ENCODE results near the gene VGLL3.
"Not testable (repeated sequence)": the region's sequence is repeated elsewhere in the genome, so short reads cannot be mapped to it uniquely, and the experiment has no call there.

The VGLL3 gene

DNA sequence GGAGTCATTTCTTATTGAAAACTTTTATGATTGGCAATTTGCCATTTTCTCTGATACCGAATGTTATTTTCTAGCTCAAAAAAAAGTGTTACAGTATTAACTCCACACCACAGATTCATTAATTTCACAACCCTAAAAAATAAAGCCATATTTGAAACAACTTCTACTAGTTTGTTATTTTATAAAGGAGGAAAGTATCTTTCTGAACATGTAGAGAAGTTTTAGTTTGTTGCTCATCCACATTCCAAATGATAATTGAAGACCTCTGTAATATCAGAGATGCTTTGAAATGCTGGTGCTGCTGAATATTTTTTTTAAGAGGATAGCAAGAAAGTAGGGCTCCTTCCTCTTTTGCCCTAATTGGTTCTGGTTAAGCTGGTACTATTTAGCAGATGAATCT is 1.9 kb downstream of the VGLL3 start:
- no peak for DNase-seq

DNA sequence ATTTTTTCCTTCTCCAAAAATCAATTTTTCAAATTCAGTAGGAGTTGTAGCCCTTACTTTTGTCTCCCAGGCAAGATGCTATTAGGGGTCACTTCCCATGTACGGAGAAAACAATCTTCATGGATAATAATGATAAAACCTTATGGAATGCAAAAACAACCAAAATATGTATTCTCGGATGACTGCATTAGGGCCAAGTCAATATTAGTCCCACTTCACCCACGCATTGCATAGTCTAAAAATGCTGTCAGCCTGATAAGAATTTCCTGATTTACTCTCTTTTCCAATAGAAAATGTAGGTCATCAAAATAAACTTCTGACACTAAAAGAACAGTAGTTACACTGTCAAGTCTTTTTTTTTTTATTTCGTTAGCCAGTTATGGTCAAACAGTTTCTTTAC is 2.7 kb downstream of the VGLL3 start:
- DNase-seq, result no peak

DNA sequence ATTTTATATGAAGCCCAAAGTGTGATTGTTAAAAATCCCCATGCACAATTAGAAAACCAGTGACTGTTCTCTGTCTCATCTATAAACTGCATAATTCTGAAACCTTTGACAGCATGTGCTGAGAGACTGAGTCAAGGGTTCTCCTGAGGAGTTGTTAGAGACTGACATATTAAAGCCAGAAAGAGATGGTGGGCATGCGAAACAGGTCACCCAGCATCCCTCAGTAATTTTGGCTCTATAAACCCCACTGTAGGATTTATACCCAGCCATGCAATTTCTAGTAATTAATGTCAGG is 3.6 kb downstream of the VGLL3 start:
- no peak for DNase-seq

- no peak for DNase-seq
Observed at GRCh38 chr3:86986671-86987420, 4.1 kb downstream of the VGLL3 start.

- no peak for DNase-seq
Observed at GRCh38 chr3:86985181-86985826, 5.6 kb downstream of the VGLL3 start.

- DNase-seq, result no peak
Observed at GRCh38 chr3:86984271-86984670, 6.7 kb downstream of the VGLL3 start.

GRCh38 chr3:86982883-86983282 is 8.1 kb downstream of the VGLL3 start:
- no peak for DNase-seq

DNA sequence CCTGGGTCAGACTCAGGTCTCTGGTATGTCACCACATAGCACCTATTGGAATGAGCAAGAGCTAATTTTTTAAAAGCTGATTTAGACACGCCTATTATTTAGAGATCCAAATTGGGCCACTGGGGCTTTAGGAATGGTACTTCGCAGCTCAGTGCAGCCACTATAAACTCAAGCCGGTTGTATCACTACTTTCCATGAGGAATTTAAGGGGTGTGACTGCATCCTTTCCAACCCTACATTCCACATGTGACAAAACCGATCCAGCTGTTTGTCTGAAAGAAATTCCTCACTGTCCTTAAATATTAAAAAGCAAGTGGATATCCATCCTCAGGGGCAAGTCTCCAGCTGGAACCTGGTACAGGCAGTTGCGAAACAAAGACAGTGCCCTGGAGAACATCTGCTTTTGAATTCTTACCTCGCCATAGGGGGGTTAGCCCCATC is 12.8 kb downstream of the VGLL3 start:
- no peak for DNase-seq

DNA sequence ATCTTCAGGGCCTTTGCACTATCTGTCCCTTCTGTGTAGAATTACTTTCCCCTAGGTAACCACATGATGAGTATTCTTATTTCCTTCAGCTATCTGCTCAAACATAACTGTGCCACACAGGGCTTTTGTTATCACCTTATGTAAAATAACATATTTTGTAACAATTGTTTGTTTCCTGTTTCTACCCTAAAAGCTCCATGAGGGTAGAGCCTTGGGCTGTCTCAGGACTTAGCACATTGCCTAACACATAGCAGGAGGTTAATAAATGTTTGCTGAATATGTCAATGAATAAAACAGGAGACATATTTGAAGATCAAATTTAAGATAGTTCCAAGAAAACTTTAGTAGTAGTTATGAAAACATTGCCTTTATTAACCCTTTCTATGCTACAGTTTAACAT is 14.7 kb downstream of the VGLL3 start:
- no peak for DNase-seq

DNA sequence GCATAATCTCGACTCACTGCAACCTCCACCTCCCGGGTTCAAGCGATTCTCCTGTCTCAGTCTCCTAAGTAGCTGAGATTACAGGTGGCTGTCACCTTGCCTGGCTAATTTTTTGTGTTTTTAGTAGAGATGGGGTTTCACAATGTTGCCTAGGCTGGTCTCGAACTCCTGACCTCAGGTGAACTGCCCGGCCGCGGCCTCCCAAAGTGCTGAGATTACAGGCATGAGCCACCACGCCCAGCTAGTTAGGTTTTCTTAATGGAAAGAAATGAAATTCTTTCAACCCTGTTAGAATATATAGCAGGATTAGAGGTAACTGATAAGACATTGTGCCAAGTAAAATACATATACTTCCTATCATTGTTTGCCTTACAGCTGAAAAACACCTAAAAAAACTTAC is 16.8 kb downstream of the VGLL3 start:
- DNase-seq, result not testable (repeated sequence)

GRCh38 chr3:86973440-86973839 is 17.5 kb downstream of the VGLL3 start:
- DNase-seq, result no peak

GRCh38 chr3:86969500-86970189 is 21.3 kb downstream of the VGLL3 start:
- peak; percentile 75 for DNase-seq

DNA sequence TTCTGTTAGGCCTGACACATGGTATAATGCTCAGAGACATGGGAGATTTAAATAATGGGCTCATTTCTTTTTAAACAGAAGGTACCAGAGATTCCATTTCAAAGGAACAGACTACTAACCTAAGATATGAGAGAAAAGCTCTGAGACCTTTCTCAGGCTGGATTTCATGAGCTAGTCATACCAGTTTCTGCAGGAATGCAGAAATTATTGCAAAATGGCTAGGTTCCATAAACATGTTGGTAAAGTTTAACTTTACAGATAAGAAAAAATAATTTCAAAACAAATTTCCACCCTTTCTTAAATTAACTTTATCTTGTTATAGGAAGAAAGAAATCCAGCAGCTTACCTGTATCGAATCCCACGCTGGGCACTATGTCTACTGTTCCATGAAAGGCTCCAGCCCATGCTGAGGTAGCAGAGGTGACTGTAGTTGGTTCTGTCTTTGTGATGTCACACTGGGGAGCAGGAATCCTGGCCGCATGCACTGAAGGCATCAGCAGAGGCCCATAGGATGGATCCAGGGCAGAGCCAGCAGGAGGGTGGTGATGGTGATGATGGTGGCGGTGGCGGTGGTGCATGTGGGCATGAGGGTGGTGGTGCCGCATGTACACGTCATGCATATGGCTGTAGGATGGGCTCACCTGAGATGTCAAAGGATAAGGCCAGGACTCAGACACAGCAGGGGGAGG is 22.6 kb downstream of the VGLL3 start:
- no peak for DNase-seq

DNA sequence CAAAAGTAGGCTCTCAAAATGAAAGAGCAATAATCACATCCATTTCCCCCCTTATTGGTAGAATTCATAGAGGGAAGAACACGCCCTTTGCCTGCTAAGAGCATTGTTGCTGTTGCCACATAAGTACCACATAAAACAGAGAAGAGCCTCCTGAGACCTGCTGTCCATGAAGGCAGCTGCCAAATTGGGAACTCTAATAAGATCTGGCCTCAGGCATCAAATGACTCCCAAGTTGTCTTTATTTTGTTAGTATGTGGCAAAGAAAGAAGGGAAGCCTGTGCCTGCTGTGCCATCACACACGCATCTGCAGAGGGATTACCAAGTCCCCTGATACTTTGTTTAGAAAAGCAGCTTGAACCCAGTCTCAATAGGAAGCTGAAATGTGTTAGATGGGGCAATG is 23.9 kb downstream of the VGLL3 start:
- no peak for DNase-seq

DNA sequence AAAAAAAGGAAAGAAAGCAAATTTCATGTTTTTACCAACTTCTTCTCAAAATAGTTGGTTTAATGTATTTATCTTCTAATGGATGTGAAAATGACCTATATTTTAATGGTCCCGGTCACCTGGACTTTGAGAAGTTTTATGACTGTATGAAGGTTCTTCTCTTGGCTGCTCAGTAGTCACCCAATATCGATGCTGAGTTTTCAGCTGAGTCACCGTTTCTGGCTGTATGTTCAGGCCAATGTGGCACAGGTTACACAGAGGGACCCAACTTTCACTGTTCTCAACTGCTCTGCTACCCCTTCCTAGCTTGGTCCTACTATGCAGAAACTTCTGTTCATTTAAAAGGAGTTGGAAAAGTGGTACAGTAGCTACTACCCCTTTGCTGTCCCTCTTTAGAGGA is 25.8 kb downstream of the VGLL3 start:
- no peak for DNase-seq

GRCh38 chr3:86963611-86964010 is 27.3 kb downstream of the VGLL3 start:
- DNase-seq, result no peak

- no peak for DNase-seq
Observed at GRCh38 chr3:86961297-86961696, 29.7 kb downstream of the VGLL3 start.

DNA sequence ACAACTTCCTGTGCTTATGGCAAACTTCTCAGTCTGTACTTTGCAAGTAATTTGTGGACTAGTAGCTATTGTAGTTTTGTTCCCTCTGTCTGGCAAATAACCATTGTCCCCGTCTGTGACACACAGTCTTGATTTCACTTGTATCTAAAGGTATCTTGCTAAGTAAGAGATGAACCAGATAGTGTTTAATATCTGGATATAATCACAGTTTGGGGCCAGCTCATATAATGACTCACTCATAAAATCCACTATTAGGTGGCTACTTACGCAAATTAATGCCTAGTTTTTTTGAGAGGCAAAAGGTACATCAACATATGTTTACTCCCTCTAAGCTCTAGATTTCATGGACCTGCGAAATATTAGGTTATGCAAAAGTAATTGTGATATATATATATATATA is 30.4 kb downstream of the VGLL3 start:
- DNase-seq, result no peak

DNA sequence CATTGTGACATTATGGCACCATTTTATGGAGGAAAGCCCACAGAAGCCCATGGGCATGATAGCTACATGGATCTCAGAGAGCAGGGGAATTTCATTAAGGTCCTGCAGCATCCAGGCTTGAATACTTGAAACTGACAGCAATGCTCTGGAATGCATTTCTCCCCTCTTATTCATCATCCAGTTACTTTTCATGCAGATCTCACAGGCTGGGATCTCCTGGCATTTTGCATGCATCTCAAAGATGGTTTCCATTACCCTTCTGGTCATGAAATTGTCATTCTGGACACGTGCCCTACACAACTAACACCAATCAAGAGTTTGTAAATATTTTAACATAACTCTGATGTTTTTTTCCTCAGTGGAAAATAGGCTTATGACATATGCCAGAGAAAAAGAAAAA is 32.4 kb downstream of the VGLL3 start:
- DNase-seq, result no peak

DNA sequence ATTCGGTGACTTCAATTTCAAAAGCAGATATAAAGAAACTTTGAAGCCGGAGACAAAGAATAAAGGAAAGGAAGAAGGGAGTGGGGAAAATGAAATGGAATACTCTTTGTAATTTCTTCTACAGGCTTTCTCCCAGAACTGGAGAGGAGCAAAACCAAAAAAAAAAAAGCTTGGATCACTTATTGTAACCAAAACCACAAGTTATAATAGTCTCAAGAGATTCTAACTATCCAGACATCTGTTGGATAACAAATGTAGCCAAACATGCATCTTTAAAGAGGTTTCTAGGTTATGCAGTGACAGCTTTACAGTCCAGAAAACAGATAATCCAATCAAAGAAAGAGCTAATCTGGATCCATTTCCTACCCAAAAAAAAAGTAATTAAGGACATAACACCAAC is 36.2 kb downstream of the VGLL3 start:
- no peak for DNase-seq

GRCh38 chr3:86954226-86954625 is 36.7 kb downstream of the VGLL3 start:
- no peak for DNase-seq

- no peak for DNase-seq
Observed at GRCh38 chr3:86951322-86951721, 39.6 kb downstream of the VGLL3 start.

DNA sequence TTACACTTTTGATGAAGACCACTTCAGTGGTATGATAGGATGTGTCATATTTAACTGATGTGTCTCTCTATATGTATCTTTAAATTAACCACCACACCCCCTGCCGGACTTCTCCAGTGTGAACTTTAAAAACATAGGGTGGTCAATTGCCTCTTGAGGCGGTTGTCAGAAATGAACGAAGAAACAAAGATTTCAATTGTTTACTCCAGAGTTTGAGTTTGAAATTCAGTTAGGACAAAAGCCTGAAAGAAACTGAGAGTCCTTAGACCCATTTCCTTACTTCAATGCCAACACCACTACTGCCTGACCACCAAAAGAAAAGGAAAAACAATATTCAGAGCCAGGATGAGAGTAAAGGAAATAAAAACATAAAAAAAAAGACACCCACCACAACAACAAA is 40.2 kb downstream of the VGLL3 start:
- DNase-seq, result no peak

DNA sequence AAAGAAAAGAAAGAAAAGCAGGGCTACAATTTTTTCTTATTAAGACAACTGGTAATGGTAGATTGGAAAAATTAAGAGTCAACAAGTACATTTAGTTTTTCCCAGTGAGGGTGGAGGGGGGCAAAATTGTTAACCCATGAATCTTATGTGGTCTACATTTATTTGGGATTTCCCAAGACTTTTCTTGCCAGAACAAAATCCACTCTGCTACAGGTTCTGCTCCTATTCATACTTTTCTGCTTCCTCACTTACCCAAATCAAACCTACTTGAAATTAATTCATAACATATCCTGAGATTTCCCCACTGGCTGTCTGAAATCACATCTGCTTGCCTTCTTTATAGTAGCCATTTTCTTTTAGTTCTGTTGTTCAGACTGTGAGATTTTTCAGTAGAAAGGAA is 41.1 kb downstream of the VGLL3 start:
- no peak for DNase-seq

All from hematopoietic multipotent progenitor cell treated with erythropoietin and hydrocortisone succinate and interleukin-3 and kit ligand, for 4 days (in vitro differentiated cells).